Neural crest cell (in vitro differentiated cells): ENCODE measurements around the gene IFT81. TPM values are rescaled to one million over a fixed set of nuclear protein-coding genes. Genes with fewer than 3 reads are reported as not detected.
A peak's percentile ranks its signal among the peaks of the same experiment; 100 is the strongest.

ENCODE experiments used
- DNase-seq: peaks from one replicate; pipeline ENCODE4 v3.0.0; 2021; ENCODE audit warnings: low read depth, mixed read lengths, low spot score
- H3K27ac Mint-ChIP-seq: one replicate; pipeline ENCODE4 v1.8.0; 2021; ENCODE audit warnings: mild to moderate bottlenecking, mixed read lengths; ENCODE audit not compliant: unreplicated experiment
- H3K27me3 Mint-ChIP-seq: 2 replicates; pipeline ENCODE4 v1.8.0; 2021; ENCODE audit warnings: low read depth, mild to moderate bottlenecking, mixed read lengths
- H3K36me3 Mint-ChIP-seq: 2 replicates; pipeline ENCODE4 v1.8.0; 2021; ENCODE audit warnings: low read depth, mild to moderate bottlenecking, mixed read lengths
- H3K4me1 Mint-ChIP-seq: 2 replicates; pipeline ENCODE4 v1.8.0; 2021; ENCODE audit warnings: mixed read lengths
- H3K4me3 Mint-ChIP-seq: one replicate; pipeline ENCODE4 v1.8.0; 2021; ENCODE audit warnings: mild to moderate bottlenecking, mixed read lengths
- H3K9me3 Mint-ChIP-seq: 2 replicates; pipeline ENCODE4 v1.8.0; 2021; ENCODE audit warnings: mixed read lengths
- CTCF ChIP-seq: fragments of 200-600 bp; sonication (generic); conservative IDR thresholded peaks from 2 replicates; pipeline ENCODE4 v1.5.0; 2021; ENCODE audit warnings: antibody characterized with exemption, mild to moderate bottlenecking
- total RNA-seq: library from RNA; stranded (reverse); gene quantifications from 2 replicates; pipeline ENCODE4 v1.2.1, GENCODE V29; 2021

IFT81 gene
- total RNA-seq, 1 donor from 2014 or later = 40.4 TPM

GRCh38 chr12:110256780-110257431 is 132.7 kb downstream of the IFT81 start:
- no peak for TF ChIP-seq CTCF
- Mint-ChIP-seq H3K27me3 (no peaks in the 10 kb centered on the region), H3K27ac (peak overlapping the region; percentile 80), H3K4me1 (peaks cover 8% of the 10 kb centered on the region), H3K9me3 (no peaks in the 10 kb centered on the region), H3K36me3 (no peaks in the 10 kb centered on the region), H3K4me3 (no peak overlapping the region)
- no peak for DNase-seq

GRCh38 chr12:110258466-110258865 is 134.3 kb downstream of the IFT81 start:
- TF ChIP-seq CTCF = no peak
- Mint-ChIP-seq H3K36me3 (no peaks in the 10 kb centered on the region), H3K27ac (no peak overlapping the region), H3K9me3 (no peaks in the 10 kb centered on the region), H3K27me3 (no peaks in the 10 kb centered on the region), H3K4me3 (no peak overlapping the region), H3K4me1 (no peaks in the 10 kb centered on the region)
- DNase-seq = no peak

GRCh38 chr12:110262442-110263388 is 138.6 kb downstream of the IFT81 start:
- Mint-ChIP-seq H3K27me3 (no peaks in the 10 kb centered on the region), H3K4me3 (no peak overlapping the region), H3K9me3 (no peaks in the 10 kb centered on the region), H3K4me1 (no peaks in the 10 kb centered on the region), H3K36me3 (no peaks in the 10 kb centered on the region), H3K27ac (no peak overlapping the region)
- TF ChIP-seq CTCF = no peak
- DNase-seq = no peak

- Mint-ChIP-seq H3K9me3 (no peaks in the 10 kb centered on the region), H3K4me1 (peaks cover 19% of the 10 kb centered on the region), H3K27me3 (no peaks in the 10 kb centered on the region), H3K36me3 (no peaks in the 10 kb centered on the region), H3K27ac (no peak overlapping the region), H3K4me3 (no peak overlapping the region)
- DNase-seq = no peak
- no peak for TF ChIP-seq CTCF
Observed at GRCh38 chr12:110266381-110266960, 142.3 kb downstream of the IFT81 start.

GRCh38 chr12:110266980-110267620 is 142.9 kb downstream of the IFT81 start:
- H3K4me1 Mint-ChIP-seq = peaks cover 19% of the 10 kb centered on the region
- no peaks in the 10 kb centered on the region for H3K9me3 Mint-ChIP-seq
- TF ChIP-seq CTCF = no peak
- H3K36me3 Mint-ChIP-seq = no peaks in the 10 kb centered on the region
- no peak for DNase-seq
- no peaks in the 10 kb centered on the region for H3K27me3 Mint-ChIP-seq
- no peak overlapping the region for H3K4me3 Mint-ChIP-seq
- no peak overlapping the region for H3K27ac Mint-ChIP-seq
